ENCODE measurements around the gene PBX3. TPM values are rescaled to one million over a fixed set of nuclear protein-coding genes. Genes with fewer than 3 reads are reported as not detected.
A peak's percentile ranks its signal among the peaks of the same experiment; 100 is the strongest.

PBX3 gene
- total and polyA plus RNA-seq, 10 of the 15 experiments (the other 5 are each of a cell fraction or from before 2014, with no cell fraction given) = 6.7 to 146 (median 22.2) TPM

- no peaks in the 10 kb centered on the region for H3K9me3 ChIP-seq (replicated peaks; ENCODE audit: control insufficient read depth, insufficient read depth, low read length)
- peaks cover 2 to 10% of the 10 kb centered on the region in 2 experiments; a peak in 2 of 4 replicates for H3K36me3 ChIP-seq (ENCODE audit: control insufficient read depth in 2 of 2, insufficient read depth in 2 of 2, low read length in 1 of 2)
- H3K4me2 ChIP-seq (ENCODE audit: control insufficient read depth, insufficient read depth) = no peak overlapping the region
- H3K27me3 ChIP-seq (replicated peaks in 1 of 2; ENCODE audit: control insufficient read depth in 2 of 2, insufficient read depth in 2 of 2, low read length in 1 of 2) = no peaks in the 10 kb centered on the region
- TF ChIP-seq SIN3A (IDR thresholded peaks at IDR 0.05; ENCODE audit: low read depth, low read length) = no peak
- RAD21 ChIA-PET (ENCODE audit: unreplicated experiment) = no interaction called here
- H2AFZ ChIP-seq (ENCODE audit: control insufficient read depth, low read depth, low read length) = no peak overlapping the region
- FAIRE-seq (no peak), ATAC-seq (no peak), DNase-seq (ENCODE audit: low read depth, low spot score) (no peak)
- SMC1A ChIA-PET (ENCODE audit: uncharacterized antibody, unreplicated experiment) = interaction anchor here (1.5 kb wide), 1 partner anchor 8 kb away, joined by 5 read pairs; no protein-coding TSS in a partner anchor
- intact Hi-C loops (cut with micrococcal nuclease; ENCODE audit: unreplicated experiment) = no loop called here
- H3K27ac ChIP-seq (ENCODE audit: control insufficient read depth, insufficient read depth) = no peak overlapping the region
- no peaks in the 10 kb centered on the region for H3K79me2 ChIP-seq (ENCODE audit: control insufficient read depth, insufficient read depth, low read length)
- in situ Hi-C loops (cut with MboI) = no loop called here
- WGBS (ENCODE audit: insufficient coverage, insufficient replicate concordance, low lambda C conversion rate, missing lambda C conversion rate) = 96% methylated on average over 2 of the region's 2 CpGs
- no TSS peak for BruUV-seq (replicated peaks)
- H3K4me3 ChIP-seq = no peak overlapping the region
- no peak overlapping the region for H3K9ac ChIP-seq (ENCODE audit: control insufficient read depth, insufficient read depth, low read length)
- CTCF ChIA-PET = no interaction called here
- H4K20me1 ChIP-seq (ENCODE audit: control insufficient read depth, insufficient read depth) = no peaks in the 10 kb centered on the region
- POLR2A ChIA-PET = interaction anchor here (1.4 kb wide), 1 partner anchor 24 kb away, joined by 3 read pairs; no protein-coding TSS in a partner anchor
- H3K4me1 ChIP-seq (ENCODE audit: control insufficient read depth, insufficient read depth, low read length) = no peaks in the 10 kb centered on the region
These were observed 57.9 kb downstream of the PBX3 start for GRCh38 chr9:125805057-125805456.

- no peaks in the 10 kb centered on the region for H3K9me3 ChIP-seq (replicated peaks; ENCODE audit: control insufficient read depth, insufficient read depth, low read length)
- no peaks in the 10 kb centered on the region for H3K27me3 ChIP-seq (replicated peaks in 1 of 2; ENCODE audit: control insufficient read depth in 2 of 2, insufficient read depth in 2 of 2, low read length in 1 of 2)
- no peak overlapping the region for H3K4me3 ChIP-seq
- ATAC-seq (no peak), DNase-seq (ENCODE audit: low read depth, low spot score) (no peak), FAIRE-seq (no peak)
- no peak overlapping the region for H3K4me2 ChIP-seq (ENCODE audit: control insufficient read depth, insufficient read depth)
- no peaks in the 10 kb centered on the region for H4K20me1 ChIP-seq (ENCODE audit: control insufficient read depth, insufficient read depth)
- ChIA-PET RAD21 (ENCODE audit: unreplicated experiment) (no interaction called here), CTCF (no interaction called here), SMC1A (ENCODE audit: uncharacterized antibody, unreplicated experiment) (interaction anchor here (0.7 kb wide), 1 partner anchor 23 kb away, joined by 3 read pairs; no protein-coding TSS in a partner anchor), POLR2A (no interaction called here)
- H3K4me1 ChIP-seq (ENCODE audit: control insufficient read depth, insufficient read depth, low read length) = no peaks in the 10 kb centered on the region
- H3K36me3 ChIP-seq (ENCODE audit: control insufficient read depth in 2 of 2, insufficient read depth in 2 of 2, low read length in 1 of 2) = peaks cover 2 to 10% of the 10 kb centered on the region in 2 experiments; a peak in 2 of 4 replicates
- no peak overlapping the region for H2AFZ ChIP-seq (ENCODE audit: control insufficient read depth, low read depth, low read length)
- no peaks in the 10 kb centered on the region for H3K79me2 ChIP-seq (ENCODE audit: control insufficient read depth, insufficient read depth, low read length)
- in situ Hi-C loops (cut with MboI) = no loop called here
- H3K9ac ChIP-seq (ENCODE audit: control insufficient read depth, insufficient read depth, low read length) = no peak overlapping the region
- H3K27ac ChIP-seq (ENCODE audit: control insufficient read depth, insufficient read depth) = no peak overlapping the region
- intact Hi-C loops (cut with micrococcal nuclease; ENCODE audit: unreplicated experiment) = no loop called here
- BruUV-seq (replicated peaks) = TSS peak; percentile 28
- no peak for TF ChIP-seq MYC (IDR thresholded peaks at IDR 0.05; ENCODE audit: insufficient read depth, insufficient read length, insufficient replicate concordance, low read length, severe bottlenecking)
- TF ChIP-seq SPI1 (IDR thresholded peaks at IDR 0.05; ENCODE audit: borderline replicate concordance, insufficient read depth, low read depth, low read length) = no peak
- TF ChIP-seq KLF5 (IDR thresholded peaks at IDR 0.05; ENCODE audit: partially characterized antibody) = no peak
- no peak for TF ChIP-seq STAT1 (conservative IDR thresholded peaks at IDR 0.05)
- TF ChIP-seq NFYB (IDR thresholded peaks at IDR 0.05; ENCODE audit: insufficient read depth, low read depth, low read length) = no peak
- no peak for TF ChIP-seq ZZZ3 (IDR thresholded peaks at IDR 0.05; ENCODE audit: control insufficient read depth, insufficient read length, low read depth)
- TF ChIP-seq IKZF1 (conservative IDR thresholded peaks at IDR 0.05) = no peak
- TF ChIP-seq SUZ12 (IDR thresholded peaks at IDR 0.05; ENCODE audit: unreplicated experiment) = no peak
- no peak for TF ChIP-seq SRF (IDR thresholded peaks at IDR 0.05; ENCODE audit: low read depth in 2 of 2, low read length in 2 of 2)
- TF ChIP-seq, protein P1, sequence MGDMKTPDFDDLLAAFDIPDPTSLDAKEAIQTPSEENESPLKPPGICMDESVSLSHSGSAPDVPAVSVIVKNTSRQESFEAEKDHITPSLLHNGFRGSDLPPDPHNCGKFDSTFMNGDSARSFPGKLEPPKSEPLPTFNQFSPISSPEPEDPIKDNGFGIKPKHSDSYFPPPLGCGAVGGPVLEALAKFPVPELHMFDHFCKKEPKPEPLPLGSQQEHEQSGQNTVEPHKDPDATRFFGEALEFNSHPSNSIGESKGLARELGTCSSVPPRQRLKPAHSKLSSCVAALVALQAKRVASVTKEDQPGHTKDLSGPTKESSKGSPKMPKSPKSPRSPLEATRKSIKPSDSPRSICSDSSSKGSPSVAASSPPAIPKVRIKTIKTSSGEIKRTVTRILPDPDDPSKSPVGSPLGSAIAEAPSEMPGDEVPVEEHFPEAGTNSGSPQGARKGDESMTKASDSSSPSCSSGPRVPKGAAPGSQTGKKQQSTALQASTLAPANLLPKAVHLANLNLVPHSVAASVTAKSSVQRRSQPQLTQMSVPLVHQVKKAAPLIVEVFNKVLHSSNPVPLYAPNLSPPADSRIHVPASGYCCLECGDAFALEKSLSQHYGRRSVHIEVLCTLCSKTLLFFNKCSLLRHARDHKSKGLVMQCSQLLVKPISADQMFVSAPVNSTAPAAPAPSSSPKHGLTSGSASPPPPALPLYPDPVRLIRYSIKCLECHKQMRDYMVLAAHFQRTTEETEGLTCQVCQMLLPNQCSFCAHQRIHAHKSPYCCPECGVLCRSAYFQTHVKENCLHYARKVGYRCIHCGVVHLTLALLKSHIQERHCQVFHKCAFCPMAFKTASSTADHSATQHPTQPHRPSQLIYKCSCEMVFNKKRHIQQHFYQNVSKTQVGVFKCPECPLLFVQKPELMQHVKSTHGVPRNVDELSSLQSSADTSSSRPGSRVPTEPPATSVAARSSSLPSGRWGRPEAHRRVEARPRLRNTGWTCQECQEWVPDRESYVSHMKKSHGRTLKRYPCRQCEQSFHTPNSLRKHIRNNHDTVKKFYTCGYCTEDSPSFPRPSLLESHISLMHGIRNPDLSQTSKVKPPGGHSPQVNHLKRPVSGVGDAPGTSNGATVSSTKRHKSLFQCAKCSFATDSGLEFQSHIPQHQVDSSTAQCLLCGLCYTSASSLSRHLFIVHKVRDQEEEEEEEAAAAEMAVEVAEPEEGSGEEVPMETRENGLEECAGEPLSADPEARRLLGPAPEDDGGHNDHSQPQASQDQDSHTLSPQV (IDR thresholded peaks at IDR 0.05) = no peak
- TF ChIP-seq ETV6 (conservative IDR thresholded peaks at IDR 0.05 in 1 of 2, IDR thresholded peaks at IDR 0.05 in 1 of 2; ENCODE audit: borderline replicate concordance in 1 of 2, low read depth in 1 of 2) = no peak
These were observed 58.4 kb downstream of the PBX3 start for GRCh38 chr9:125805586-125805985.
